Measurements from ENCODE around the gene PHAF1. TPM values are rescaled to one million over a fixed set of nuclear protein-coding genes. Genes with fewer than 3 reads are reported as not detected.

The PHAF1 gene
- total and polyA plus RNA-seq, 2 of the 13 experiments (the other 11 are each of a cell fraction or from before 2014, with no cell fraction given) = 48.3 to 174 TPM

DNA sequence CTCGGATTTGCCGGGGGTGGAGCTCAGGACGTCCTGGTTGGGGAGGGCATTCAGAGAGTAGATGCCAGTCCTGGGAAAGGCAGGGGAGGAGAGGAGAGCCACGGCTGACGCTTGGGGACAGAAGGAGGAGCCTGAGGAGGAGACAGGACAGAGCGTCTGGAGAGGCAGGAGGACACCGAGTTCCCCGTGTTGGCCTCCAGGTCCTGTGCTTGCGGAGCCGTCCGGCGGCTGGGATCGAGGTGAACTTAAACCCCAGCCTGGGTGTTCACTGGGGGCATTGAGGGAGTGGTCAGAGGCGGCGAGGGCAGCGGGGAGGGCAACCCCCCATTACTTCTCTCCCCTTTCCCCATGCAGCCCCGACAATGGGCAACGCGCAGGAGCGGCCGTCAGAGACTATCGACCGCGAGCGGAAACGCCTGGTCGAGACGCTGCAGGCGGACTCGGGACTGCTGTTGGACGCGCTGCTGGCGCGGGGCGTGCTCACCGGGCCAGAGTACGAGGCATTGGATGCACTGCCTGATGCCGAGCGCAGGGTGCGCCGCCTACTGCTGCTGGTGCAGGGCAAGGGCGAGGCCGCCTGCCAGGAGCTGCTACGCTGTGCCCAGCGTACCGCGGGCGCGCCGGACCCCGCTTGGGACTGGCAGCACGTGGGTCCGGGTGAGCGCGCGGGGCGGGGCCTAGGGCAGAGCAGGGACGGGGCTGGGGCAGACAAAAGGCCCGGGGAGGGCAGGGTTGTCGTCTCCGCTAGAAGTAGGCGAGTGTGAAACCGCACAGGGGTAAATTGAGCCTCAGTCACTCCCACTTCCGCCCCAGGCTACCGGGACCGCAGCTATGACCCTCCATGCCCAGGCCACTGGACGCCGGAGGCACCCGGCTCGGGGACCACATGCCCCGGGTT, 64.3 kb downstream of the PHAF1 start (continued):
- TF ChIP-seq, protein P1, sequence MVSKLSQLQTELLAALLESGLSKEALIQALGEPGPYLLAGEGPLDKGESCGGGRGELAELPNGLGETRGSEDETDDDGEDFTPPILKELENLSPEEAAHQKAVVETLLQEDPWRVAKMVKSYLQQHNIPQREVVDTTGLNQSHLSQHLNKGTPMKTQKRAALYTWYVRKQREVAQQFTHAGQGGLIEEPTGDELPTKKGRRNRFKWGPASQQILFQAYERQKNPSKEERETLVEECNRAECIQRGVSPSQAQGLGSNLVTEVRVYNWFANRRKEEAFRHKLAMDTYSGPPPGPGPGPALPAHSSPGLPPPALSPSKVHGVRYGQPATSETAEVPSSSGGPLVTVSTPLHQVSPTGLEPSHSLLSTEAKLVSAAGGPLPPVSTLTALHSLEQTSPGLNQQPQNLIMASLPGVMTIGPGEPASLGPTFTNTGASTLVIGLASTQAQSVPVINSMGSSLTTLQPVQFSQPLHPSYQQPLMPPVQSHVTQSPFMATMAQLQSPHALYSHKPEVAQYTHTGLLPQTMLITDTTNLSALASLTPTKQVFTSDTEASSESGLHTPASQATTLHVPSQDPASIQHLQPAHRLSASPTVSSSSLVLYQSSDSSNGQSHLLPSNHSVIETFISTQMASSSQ (IDR thresholded peaks at IDR 0.05; ENCODE audit: low read depth) = no peak; the same call in 1 of the 2 replicates
- TF ChIP-seq, protein P1 (CRISPR knock-in tag; IDR thresholded peaks at IDR 0.05; ENCODE audit: borderline replicate concordance) = peak; percentile 31; the same call in 1 of the 2 replicates
- peak; percentile 85; the same call in 1 of the 2 replicates for TF ChIP-seq ZBTB20 (CRISPR knock-in tag; IDR thresholded peaks at IDR 0.05; ENCODE audit: borderline replicate concordance, low read depth)
- peak; percentile 43 for TF ChIP-seq PHF5A (CRISPR knock-in tag; IDR thresholded peaks at IDR 0.05; ENCODE audit: low read depth, unreplicated experiment)
- TF ChIP-seq, protein P2, sequence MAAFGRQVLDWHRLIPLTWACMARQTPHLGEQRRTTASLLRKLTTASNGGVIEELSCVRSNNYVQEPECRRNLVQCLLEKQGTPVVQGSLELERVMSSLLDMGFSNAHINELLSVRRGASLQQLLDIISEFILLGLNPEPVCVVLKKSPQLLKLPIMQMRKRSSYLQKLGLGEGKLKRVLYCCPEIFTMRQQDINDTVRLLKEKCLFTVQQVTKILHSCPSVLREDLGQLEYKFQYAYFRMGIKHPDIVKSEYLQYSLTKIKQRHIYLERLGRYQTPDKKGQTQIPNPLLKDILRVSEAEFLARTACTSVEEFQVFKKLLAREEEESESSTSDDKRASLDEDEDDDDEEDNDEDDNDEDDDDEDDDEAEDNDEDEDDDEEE (CRISPR knock-in tag; IDR thresholded peaks at IDR 0.05) = peak; percentile 84; the same call in 1 of the 2 replicates
- TF ChIP-seq, protein P3, sequence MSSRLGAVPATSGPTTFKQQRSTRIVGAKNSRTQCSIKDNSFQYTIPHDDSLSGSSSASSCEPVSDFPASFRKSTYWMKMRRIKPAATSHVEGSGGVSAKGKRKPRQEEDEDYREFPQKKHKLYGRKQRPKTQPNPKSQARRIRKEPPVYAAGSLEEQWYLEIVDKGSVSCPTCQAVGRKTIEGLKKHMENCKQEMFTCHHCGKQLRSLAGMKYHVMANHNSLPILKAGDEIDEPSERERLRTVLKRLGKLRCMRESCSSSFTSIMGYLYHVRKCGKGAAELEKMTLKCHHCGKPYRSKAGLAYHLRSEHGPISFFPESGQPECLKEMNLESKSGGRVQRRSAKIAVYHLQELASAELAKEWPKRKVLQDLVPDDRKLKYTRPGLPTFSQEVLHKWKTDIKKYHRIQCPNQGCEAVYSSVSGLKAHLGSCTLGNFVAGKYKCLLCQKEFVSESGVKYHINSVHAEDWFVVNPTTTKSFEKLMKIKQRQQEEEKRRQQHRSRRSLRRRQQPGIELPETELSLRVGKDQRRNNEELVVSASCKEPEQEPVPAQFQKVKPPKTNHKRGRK (CRISPR knock-in tag; IDR thresholded peaks at IDR 0.05) = peak; percentile 91; the same call in 1 of the 2 replicates
- TF ChIP-seq XRCC5 (optimal IDR thresholded peaks at IDR 0.05; ENCODE audit: low read length) = peak; percentile 86
- TF ChIP-seq, protein P4, sequence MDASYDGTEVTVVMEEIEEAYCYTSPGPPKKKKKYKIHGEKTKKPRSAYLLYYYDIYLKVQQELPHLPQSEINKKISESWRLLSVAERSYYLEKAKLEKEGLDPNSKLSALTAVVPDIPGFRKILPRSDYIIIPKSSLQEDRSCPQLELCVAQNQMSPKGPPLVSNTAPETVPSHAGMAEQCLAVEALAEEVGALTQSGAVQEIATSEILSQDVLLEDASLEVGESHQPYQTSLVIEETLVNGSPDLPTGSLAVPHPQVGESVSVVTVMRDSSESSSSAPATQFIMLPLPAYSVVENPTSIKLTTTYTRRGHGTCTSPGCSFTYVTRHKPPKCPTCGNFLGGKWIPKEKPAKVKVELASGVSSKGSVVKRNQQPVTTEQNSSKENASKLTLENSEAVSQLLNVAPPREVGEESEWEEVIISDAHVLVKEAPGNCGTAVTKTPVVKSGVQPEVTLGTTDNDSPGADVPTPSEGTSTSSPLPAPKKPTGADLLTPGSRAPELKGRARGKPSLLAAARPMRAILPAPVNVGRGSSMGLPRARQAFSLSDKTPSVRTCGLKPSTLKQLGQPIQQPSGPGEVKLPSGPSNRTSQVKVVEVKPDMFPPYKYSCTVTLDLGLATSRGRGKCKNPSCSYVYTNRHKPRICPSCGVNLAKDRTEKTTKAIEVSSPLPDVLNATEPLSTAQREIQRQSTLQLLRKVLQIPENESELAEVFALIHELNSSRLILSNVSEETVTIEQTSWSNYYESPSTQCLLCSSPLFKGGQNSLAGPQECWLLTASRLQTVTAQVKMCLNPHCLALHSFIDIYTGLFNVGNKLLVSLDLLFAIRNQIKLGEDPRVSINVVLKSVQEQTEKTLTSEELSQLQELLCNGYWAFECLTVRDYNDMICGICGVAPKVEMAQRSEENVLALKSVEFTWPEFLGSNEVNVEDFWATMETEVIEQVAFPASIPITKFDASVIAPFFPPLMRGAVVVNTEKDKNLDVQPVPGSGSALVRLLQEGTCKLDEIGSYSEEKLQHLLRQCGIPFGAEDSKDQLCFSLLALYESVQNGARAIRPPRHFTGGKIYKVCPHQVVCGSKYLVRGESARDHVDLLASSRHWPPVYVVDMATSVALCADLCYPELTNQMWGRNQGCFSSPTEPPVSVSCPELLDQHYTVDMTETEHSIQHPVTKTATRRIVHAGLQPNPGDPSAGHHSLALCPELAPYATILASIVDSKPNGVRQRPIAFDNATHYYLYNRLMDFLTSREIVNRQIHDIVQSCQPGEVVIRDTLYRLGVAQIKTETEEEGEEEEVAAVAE (CRISPR knock-in tag; IDR thresholded peaks at IDR 0.05; ENCODE audit: borderline replicate concordance) = peak; percentile 89
- peak; percentile 70; the same call in 1 of the 2 replicates for TF ChIP-seq ZNF746 (CRISPR knock-in tag; IDR thresholded peaks at IDR 0.05)
- TF ChIP-seq AHR (CRISPR knock-in tag; IDR thresholded peaks at IDR 0.05) = no peak; the same call in 1 of the 2 replicates
- TF ChIP-seq POLR2A (IDR thresholded peaks at IDR 0.05; ENCODE audit: insufficient read depth in 1 of 2, low read depth in 2 of 2, low read length in 2 of 2) = peak in 1 of 2 experiments; percentile 11; a peak in 1 of 4 replicates
- peak; percentile 85 for TF ChIP-seq RFXANK (CRISPR knock-in tag; IDR thresholded peaks at IDR 0.05)
- no peak for TF ChIP-seq KLF9 (CRISPR knock-in tag; IDR thresholded peaks at IDR 0.05; ENCODE audit: low read depth)
- peak; percentile 34; the same call in 1 of the 2 replicates for TF ChIP-seq ESRRA (CRISPR knock-in tag; IDR thresholded peaks at IDR 0.05; ENCODE audit: low read depth)
- peak; percentile 93 for TF ChIP-seq ZNF616 (CRISPR knock-in tag; IDR thresholded peaks at IDR 0.05; ENCODE audit: low read depth)
- TF ChIP-seq JUND (CRISPR knock-in tag; IDR thresholded peaks at IDR 0.05) = peak; percentile 29; the same call in 1 of the 2 replicates
- no peak for TF ChIP-seq ZNF260 (CRISPR knock-in tag; IDR thresholded peaks at IDR 0.05; ENCODE audit: borderline replicate concordance, low read depth)

Data from HepG2 (cell line).